Measurements from ENCODE around the gene TFF2. TPM values are rescaled to one million over a fixed set of nuclear protein-coding genes. Genes with fewer than 3 reads are reported as not detected.

Gene TFF2
- total and polyA plus RNA-seq, 2 of the 4 experiments (the other 2 are of a cell fraction): not detected

DNA sequence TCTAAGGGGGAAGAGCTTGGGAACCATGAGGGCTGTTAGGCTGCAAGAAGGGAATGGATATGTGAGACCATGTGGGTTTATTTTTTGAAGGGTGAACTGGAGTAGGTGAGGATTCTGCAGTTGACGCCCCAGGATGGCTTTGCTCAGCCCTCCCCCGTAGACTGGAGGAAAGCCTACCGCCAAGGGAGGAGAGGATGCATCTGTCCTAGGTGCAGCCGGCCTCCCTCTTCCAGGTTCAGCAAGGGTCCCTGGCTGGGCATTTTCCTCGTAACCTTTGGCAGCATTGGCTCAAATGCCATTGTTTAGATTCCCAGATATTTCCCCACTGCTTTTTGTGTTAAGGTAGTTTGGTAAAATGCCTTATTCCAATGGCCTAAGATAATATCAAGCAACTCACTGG lies 52.1 kb downstream of the TFF2 start:
- no TSS peak for BruUV-seq (replicated peaks)
- no peak overlapping the region for H3K18ac ChIP-seq (ENCODE audit: low read depth, low read length)
- no peaks in the 10 kb centered on the region for H4K20me1 ChIP-seq (ENCODE audit: insufficient read depth, low read length)
- no peak overlapping the region for H4K8ac ChIP-seq (ENCODE audit: low read depth in 2 of 2, low read length in 2 of 2)
- no peak overlapping the region for H4K5ac ChIP-seq (ENCODE audit: low read depth, low read length)
- in situ Hi-C loops (cut with MboI; ENCODE audit: low sequenced_read_pairs) (no loop called here), dilution Hi-C loops (cut with HindIII; ENCODE audit: low sequenced_read_pairs, unreplicated experiment) (no loop called here), intact Hi-C loops (cut with micrococcal nuclease) (no loop called here)
- no peaks in the 10 kb centered on the region for H3K9me3 ChIP-seq (ENCODE audit: control insufficient read depth, insufficient read depth, low read length)
- H2BK5ac ChIP-seq (ENCODE audit: low read depth, low read length, poor library complexity, severe bottlenecking): no peak overlapping the region
- no peak overlapping the region for H3K4me2 ChIP-seq (ENCODE audit: low read depth, low read length)
- no peak overlapping the region for H3K4ac ChIP-seq (ENCODE audit: low read depth, low read length)
- no peaks in the 10 kb centered on the region for H3K79me1 ChIP-seq (ENCODE audit: low read depth in 1 of 2, low read length in 2 of 2)
- H3K23ac ChIP-seq (ENCODE audit: low read depth, low read length): no peak overlapping the region
- no peak overlapping the region for H3K56ac ChIP-seq (ENCODE audit: extremely low read depth, insufficient read depth, low read length)
- ChIA-PET CTCF (no interaction called here), POLR2A (ENCODE audit: unreplicated experiment) (no interaction called here)
- TF ChIP-seq, protein P1, sequence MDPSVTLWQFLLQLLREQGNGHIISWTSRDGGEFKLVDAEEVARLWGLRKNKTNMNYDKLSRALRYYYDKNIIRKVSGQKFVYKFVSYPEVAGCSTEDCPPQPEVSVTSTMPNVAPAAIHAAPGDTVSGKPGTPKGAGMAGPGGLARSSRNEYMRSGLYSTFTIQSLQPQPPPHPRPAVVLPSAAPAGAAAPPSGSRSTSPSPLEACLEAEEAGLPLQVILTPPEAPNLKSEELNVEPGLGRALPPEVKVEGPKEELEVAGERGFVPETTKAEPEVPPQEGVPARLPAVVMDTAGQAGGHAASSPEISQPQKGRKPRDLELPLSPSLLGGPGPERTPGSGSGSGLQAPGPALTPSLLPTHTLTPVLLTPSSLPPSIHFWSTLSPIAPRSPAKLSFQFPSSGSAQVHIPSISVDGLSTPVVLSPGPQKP (IDR thresholded peaks at IDR 0.05; ENCODE audit: borderline replicate concordance, low read depth, low read length): no peak
- no peak for TF ChIP-seq RFX5 (IDR thresholded peaks at IDR 0.05; ENCODE audit: low read depth, low read length)
- no peak for TF ChIP-seq FOS (IDR thresholded peaks at IDR 0.05; ENCODE audit: low read depth, low read length)
- no peak for TF ChIP-seq POLR2A (IDR thresholded peaks at IDR 0.05; ENCODE audit: low read depth, low read length)
- TF ChIP-seq SMC3 (IDR thresholded peaks at IDR 0.05; ENCODE audit: low read depth, low read length): no peak
- no peak for TF ChIP-seq RCOR1 (IDR thresholded peaks at IDR 0.05; ENCODE audit: insufficient replicate concordance, low read length)
- TF ChIP-seq, protein P2, sequence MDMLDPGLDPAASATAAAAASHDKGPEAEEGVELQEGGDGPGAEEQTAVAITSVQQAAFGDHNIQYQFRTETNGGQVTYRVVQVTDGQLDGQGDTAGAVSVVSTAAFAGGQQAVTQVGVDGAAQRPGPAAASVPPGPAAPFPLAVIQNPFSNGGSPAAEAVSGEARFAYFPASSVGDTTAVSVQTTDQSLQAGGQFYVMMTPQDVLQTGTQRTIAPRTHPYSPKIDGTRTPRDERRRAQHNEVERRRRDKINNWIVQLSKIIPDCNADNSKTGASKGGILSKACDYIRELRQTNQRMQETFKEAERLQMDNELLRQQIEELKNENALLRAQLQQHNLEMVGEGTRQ (IDR thresholded peaks at IDR 0.05; ENCODE audit: low read depth, low read length): no peak
- no peak for TF ChIP-seq NFE2L2 (IDR thresholded peaks at IDR 0.05; ENCODE audit: low read depth, low read length)
- TF ChIP-seq CHD1 (IDR thresholded peaks at IDR 0.05; ENCODE audit: low read depth, low read length): no peak
- H2AFZ ChIP-seq (replicated peaks; ENCODE audit: low read length, poor library complexity): no peak overlapping the region
- peaks cover 10% of the 10 kb centered on the region for H3K27me3 ChIP-seq (ENCODE audit: control insufficient read depth, insufficient read depth, low read length)
- H2BK15ac ChIP-seq (ENCODE audit: low read depth, low read length): no peak overlapping the region
- no peak overlapping the region for H3K14ac ChIP-seq (replicated peaks; ENCODE audit: low read depth, low read length)
- no peak overlapping the region for H4K91ac ChIP-seq (ENCODE audit: insufficient read depth, low read depth, low read length)
- H3K9me1 ChIP-seq (ENCODE audit: insufficient read depth, low read length): no peaks in the 10 kb centered on the region; the same call in 1 of the 2 replicates
- no peak overlapping the region for H3K27ac ChIP-seq (ENCODE audit: insufficient read depth, low read length)
- H3K9ac ChIP-seq (ENCODE audit: low read depth, low read length): no peak overlapping the region
- WGBS, 2 experiments (ENCODE audit: extremely low coverage in 2 of 2, insufficient read length in 1 of 2): no CpG with 5 or more reads among the region's 5 CpGs
- H2BK120ac ChIP-seq (ENCODE audit: low read depth, low read length): no peak overlapping the region
- DNase-seq (no peak), ATAC-seq (ENCODE audit: low read depth) (no peak)
- H3K4me3 ChIP-seq (ENCODE audit: insufficient read depth, low read depth, low read length): no peak overlapping the region
- no peaks in the 10 kb centered on the region for H3K4me1 ChIP-seq (ENCODE audit: control insufficient read depth, insufficient read depth, low read length)
- no peak overlapping the region for H2AK5ac ChIP-seq (ENCODE audit: low read depth, low read length)
- H2AK9ac ChIP-seq (replicated peaks; ENCODE audit: low read depth, low read length, poor library complexity): no peak overlapping the region
- peaks cover 7% of the 10 kb centered on the region; the same call in 1 of the 2 replicates for H3K36me3 ChIP-seq (ENCODE audit: control insufficient read depth, insufficient read depth, low read length)
- no peak overlapping the region for H2BK20ac ChIP-seq (ENCODE audit: low read depth, low read length)
